Erythroblast (primary cell): ENCODE data around the gene KIF1B.
A peak's percentile ranks its signal among the peaks of the same experiment; 100 is the strongest.
"Not testable (repeated sequence)": the region's sequence is repeated elsewhere in the genome, so short reads cannot be mapped to it uniquely, and the experiment has no call there.

Source experiments
- DNase-seq, 2 experiments: peaks; one replicate each; lab custom pipeline; 2025; lab: John Stamatoyannopoulos, UW
- GATA1 ChIP-seq: IDR thresholded peaks from 2 replicates; pipeline ENCODE4 v1.6.1; 2011; ENCODE audit warnings: low read depth, mild to moderate bottlenecking, control low read depth, low read length, moderate library complexity
- POLR2A ChIP-seq: IDR thresholded peaks from 2 replicates; pipeline ENCODE4 v1.6.1; 2011; ENCODE audit warnings: mild to moderate bottlenecking, low read length

KIF1B gene

GRCh38 chr1:10399444-10399941 lies 189.1 kb downstream of the KIF1B start:
- TF ChIP-seq POLR2A (no peak), GATA1 (no peak)
- peak; percentile 56 to 73 for DNase-seq

GRCh38 chr1:10400013-10400412 lies 189.6 kb downstream of the KIF1B start:
- DNase-seq = no peak
- no peak for TF ChIP-seq POLR2A
- TF ChIP-seq GATA1 = no peak

- DNase-seq = no peak
- TF ChIP-seq GATA1 (no peak), POLR2A (no peak)
These were observed 190.9 kb downstream of the KIF1B start for GRCh38 chr1:10401281-10401680.

GRCh38 chr1:10402729-10403274 lies 192.4 kb downstream of the KIF1B start:
- no peak for DNase-seq
- TF ChIP-seq POLR2A = no peak
- no peak for TF ChIP-seq GATA1

GRCh38 chr1:10407201-10407600 lies 196.8 kb downstream of the KIF1B start:
- TF ChIP-seq POLR2A = no peak
- no peak for TF ChIP-seq GATA1
- no peak for DNase-seq

- peak; percentile 89 to 91 for DNase-seq
- TF ChIP-seq GATA1 = no peak
- peak; percentile 52 for TF ChIP-seq POLR2A
These were observed 205.0 kb downstream of the KIF1B start for GRCh38 chr1:10415211-10415930.

GRCh38 chr1:10415967-10416366 lies 205.6 kb downstream of the KIF1B start:
- DNase-seq = not testable (repeated sequence)

GRCh38 chr1:10418741-10419140 lies 208.4 kb downstream of the KIF1B start:
- not testable (repeated sequence) for DNase-seq

- TF ChIP-seq GATA1 = no peak
- no peak for TF ChIP-seq POLR2A
- no peak for DNase-seq
These were observed 209.0 kb downstream of the KIF1B start for GRCh38 chr1:10419351-10419750.

- no peak for TF ChIP-seq GATA1
- TF ChIP-seq POLR2A = no peak
- DNase-seq = no peak
These were observed 211.3 kb downstream of the KIF1B start for GRCh38 chr1:10421637-10422036.

- no peak for DNase-seq
- TF ChIP-seq GATA1 (no peak), POLR2A (no peak)
These were observed 213.7 kb downstream of the KIF1B start for GRCh38 chr1:10424034-10424433.

- DNase-seq = no peak
- no peak for TF ChIP-seq GATA1
- no peak for TF ChIP-seq POLR2A
These were observed 214.3 kb downstream of the KIF1B start for GRCh38 chr1:10424651-10425050.

GRCh38 chr1:10425826-10426534 lies 215.6 kb downstream of the KIF1B start:
- not testable (repeated sequence) for DNase-seq

- DNase-seq = not testable (repeated sequence)
These were observed 216.1 kb downstream of the KIF1B start for GRCh38 chr1:10426535-10426848.

- TF ChIP-seq GATA1 = no peak
- no peak for TF ChIP-seq POLR2A
- peak in 1 of 2 experiments; percentile 21 for DNase-seq
These were observed 218.6 kb downstream of the KIF1B start for GRCh38 chr1:10428984-10429383.
